Choroid plexus epithelial cell (primary cell): Measurements from ENCODE around the gene ARFGAP2.
"Not testable (repeated sequence)": the region's sequence is repeated elsewhere in the genome, so short reads cannot be mapped to it uniquely, and the experiment has no call there.

Source experiments
- DNase-seq: peaks from one replicate; pipeline ENCODE4 v3.0.0-alpha.2; 2010; ENCODE audit warnings: low read depth
- H3K4me3 ChIP-seq: 2 replicates; pipeline ENCODE4 v1.5.1; 2011; ENCODE audit warnings: low read depth, mild to moderate bottlenecking, control low read depth, low read length, moderate library complexity
- CTCF ChIP-seq: conservative IDR thresholded peaks from 2 replicates; pipeline ENCODE4 v1.5.1; 2011; ENCODE audit warnings: low read depth, mild to moderate bottlenecking, control low read depth, inconsistent platforms, low read length, moderate library complexity

ARFGAP2 gene

DNA sequence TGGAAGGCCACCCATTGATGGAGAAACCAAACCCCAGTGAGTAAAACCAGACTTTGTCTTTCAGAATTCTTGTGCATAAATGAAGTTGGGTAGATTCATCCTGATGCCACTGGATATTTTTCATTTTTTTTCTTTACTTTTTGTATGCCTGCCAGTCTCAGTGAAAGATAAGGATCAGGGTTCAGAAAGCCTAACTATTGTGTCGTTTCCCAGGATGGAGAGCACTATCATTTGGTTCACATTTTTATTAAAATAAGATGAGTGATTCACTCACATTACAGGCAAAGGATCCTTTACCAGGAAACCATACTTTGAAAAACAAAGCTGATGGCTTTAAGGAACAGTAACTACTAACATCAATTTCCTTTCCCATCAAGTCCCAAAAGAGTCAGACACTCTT is 52.0 kb downstream of the ARFGAP2 start:
- TF ChIP-seq CTCF = no peak
- H3K4me3 ChIP-seq = no peak overlapping the region
- DNase-seq = no peak

DNA sequence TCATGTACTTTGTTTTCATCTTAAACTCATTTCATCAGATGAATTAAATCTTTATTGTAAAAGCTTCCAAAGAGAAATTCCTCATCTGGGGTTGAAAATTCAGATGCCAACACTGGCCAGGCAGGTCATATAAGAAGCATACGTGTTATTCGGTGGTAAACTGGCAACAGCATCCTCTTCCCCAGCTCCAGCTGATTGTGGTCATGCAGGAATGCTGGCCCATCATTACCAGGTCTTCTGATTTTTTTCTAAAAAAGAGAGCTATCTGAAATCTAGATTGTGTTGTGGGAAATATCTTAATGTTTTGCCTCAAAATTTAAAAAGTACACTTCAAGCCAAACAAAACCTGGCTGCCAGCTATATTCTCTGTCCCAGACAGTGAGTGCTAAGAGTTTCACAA is 53.6 kb downstream of the ARFGAP2 start:
- DNase-seq = no peak
- no peak overlapping the region for H3K4me3 ChIP-seq
- no peak for TF ChIP-seq CTCF

GRCh38 chr11:47121731-47122130 is 54.9 kb downstream of the ARFGAP2 start:
- no peak overlapping the region for H3K4me3 ChIP-seq
- TF ChIP-seq CTCF = no peak
- no peak for DNase-seq

GRCh38 chr11:47121056-47121455 is 55.6 kb downstream of the ARFGAP2 start:
- H3K4me3 ChIP-seq = no peak overlapping the region
- no peak for TF ChIP-seq CTCF
- no peak for DNase-seq

DNA sequence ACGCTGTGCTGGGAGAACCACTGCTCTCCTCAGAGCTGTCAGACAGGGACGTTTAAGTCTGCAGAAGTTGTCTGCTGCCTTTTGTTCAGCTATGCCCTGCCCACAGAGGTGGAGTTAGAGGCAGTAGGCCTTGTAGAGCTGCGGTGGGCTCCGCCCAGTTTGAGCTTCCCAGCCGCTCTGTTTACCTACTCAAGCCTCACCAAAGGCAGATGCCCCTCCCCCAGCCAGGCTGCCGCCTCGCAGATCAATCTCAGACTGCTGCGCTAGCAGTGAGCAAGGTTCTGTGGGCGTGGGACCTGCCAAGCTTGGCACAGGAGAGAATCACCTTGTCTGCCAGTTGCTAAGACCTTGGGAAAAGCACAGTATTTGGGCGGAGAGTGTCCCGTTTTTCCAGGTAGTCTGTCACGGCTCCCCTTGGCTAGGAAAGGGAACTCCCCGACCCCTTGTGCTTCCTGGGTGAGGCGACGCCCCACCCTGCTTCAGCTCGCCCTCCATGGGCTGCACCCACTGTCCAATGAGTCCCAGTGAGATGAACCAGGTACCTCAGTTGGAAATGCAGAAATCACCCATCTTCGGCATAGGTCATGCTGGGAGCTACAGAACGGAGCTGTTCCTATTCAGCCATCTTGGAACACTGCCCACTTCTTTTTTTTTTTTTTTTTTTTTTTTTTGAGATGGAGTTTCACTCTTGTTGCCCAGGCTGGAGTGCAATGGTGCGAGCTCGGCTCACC is 57.6 kb downstream of the ARFGAP2 start:
- DNase-seq, H3K4me3 ChIP-seq: not testable (repeated sequence)
